RPMI7951 (cell line): ENCODE results near the gene RNF6. TPM values are rescaled to one million over a fixed set of nuclear protein-coding genes. Genes with fewer than 3 reads are reported as not detected.
A peak's percentile ranks its signal among the peaks of the same experiment; 100 is the strongest.

Experiments
- DNase-seq: peaks from one replicate; pipeline ENCODE4 v3.0.0-alpha.2; 2012; ENCODE audit warnings: low read depth
- total RNA-seq: library from RNA; depleted of rRNA; stranded (reverse); fragments of >200 nt; shearing (Covaris generic); gene quantifications from 2 replicates; pipeline ENCODE4 v1.2.3, GENCODE V29; 2014

Gene RNF6
- total RNA-seq, 1 experiment from 2014 or later, result 36.2 TPM

- no peak for DNase-seq
These were observed 3.9 kb upstream of the RNF6 start for GRCh38 chr13:26225896-26226617.

- no peak for DNase-seq
These were observed 469 bp upstream of the RNF6 start for GRCh38 chr13:26222520-26223046.

- DNase-seq, result no peak
These were observed 754 bp downstream of the RNF6 start for GRCh38 chr13:26221399-26221720.

- DNase-seq, result peak; percentile 39
These were observed 1.5 kb downstream of the RNF6 start for GRCh38 chr13:26220575-26220974.

DNA sequence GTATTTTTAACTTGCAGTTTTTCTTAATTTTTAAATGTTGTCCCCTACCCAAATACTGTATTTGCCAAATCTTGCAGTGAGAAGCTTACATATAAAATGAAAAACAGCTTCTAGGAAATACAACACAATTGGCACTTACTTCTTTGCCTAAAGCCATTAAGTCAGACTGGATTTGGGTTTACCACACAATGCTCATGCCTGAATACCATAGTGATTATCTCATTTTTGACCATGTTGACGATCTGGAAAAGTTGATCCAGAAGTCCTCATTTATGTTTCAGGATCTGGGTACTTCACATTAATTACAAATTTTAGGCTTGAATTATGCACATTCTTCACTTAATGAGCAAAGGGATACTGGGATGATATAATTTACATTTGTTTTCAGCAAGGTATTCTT, 2.4 kb downstream of the RNF6 start:
- DNase-seq, result peak; percentile 30

- no peak for DNase-seq
These were observed 6.1 kb downstream of the RNF6 start for GRCh38 chr13:26216042-26216441.

- DNase-seq, result no peak
These were observed 8.1 kb downstream of the RNF6 start for GRCh38 chr13:26213982-26214381.

DNA sequence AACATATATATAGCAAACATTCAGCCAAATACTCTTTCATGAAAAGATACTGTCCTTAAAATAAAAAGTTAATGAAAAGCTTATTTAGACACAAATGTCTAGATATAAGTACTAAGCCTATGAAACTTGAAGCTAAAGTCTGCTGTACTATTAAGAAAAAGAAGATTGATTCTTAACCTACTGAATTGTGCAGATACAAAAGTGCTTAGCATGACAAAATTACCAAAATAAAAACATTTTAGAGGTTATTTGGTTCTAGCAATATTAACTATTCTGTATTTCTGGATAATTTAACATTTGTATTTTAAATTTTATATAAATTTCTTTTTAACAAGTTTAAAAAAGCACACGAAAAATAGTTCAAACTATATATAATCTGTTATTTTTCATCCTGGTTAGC, 8.8 kb downstream of the RNF6 start:
- DNase-seq, result no peak

DNA sequence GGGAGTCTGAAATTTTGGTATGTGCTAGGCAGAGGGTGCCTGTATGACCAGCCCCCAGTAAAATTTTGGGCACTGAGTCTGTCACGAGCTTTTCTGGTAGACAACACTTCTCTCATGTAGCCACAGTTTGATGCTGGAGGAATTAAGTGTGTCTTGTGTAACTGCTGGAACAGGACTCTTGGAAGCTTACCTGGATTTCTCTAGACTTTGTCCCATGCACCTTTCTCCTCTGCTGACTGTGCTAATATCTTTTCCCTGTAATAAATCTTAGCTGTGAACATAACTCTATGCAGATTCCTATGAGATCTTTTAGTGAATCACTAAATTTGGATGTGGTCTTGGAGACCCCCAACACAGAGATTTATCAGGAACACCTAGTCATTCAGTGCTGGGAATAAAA, 13.8 kb downstream of the RNF6 start:
- no peak for DNase-seq

- DNase-seq, result no peak
These were observed 19.6 kb downstream of the RNF6 start for GRCh38 chr13:26202365-26202972.

GRCh38 chr13:26200811-26201210, 21.3 kb downstream of the RNF6 start:
- no peak for DNase-seq

GRCh38 chr13:26198116-26198515, 24.0 kb downstream of the RNF6 start:
- DNase-seq, result no peak

- no peak for DNase-seq
These were observed 24.8 kb downstream of the RNF6 start for GRCh38 chr13:26197298-26197697.

DNA sequence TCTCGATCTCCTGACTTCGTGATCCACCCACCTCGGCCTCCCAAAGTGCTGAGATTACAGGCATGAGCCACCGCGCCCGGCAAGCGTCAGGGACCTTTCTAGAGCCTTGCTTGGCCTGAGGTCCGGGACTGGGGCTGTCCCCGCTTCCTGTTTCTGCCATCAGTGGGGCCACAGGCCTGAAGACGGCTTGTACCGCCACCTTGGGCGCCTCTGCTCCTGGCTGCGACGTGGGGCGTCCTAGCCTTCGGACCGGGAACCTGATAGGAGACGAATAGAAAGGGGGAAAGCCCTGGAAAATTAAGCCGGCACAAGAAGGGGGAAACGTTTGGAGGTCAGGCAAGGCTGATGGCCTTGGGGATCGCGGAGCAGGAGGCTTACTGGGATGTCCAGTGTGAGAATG, 35.1 kb downstream of the RNF6 start:
- no peak for DNase-seq

- peak; percentile 83 for DNase-seq
These were observed 35.8 kb downstream of the RNF6 start for GRCh38 chr13:26186118-26186870.

DNA sequence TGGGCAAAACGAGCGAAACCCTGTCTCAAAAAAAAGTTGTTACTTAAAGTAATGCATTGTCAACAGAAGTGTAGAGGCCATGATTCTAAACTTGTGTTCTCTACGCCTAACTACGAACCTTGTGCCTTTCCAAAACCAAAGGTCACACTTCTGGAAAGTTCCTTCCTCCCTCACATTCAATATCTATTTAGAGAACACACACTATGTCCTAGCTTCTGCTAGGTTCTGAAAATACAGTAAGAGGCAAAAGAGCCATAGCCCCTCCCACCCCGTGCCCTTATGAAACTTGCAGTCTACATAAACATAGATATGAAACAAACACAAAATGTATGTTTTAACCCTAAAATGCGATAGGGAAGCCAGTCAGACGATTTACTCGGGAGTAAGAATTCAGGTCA, 36.4 kb downstream of the RNF6 start:
- DNase-seq, result no peak

DNA sequence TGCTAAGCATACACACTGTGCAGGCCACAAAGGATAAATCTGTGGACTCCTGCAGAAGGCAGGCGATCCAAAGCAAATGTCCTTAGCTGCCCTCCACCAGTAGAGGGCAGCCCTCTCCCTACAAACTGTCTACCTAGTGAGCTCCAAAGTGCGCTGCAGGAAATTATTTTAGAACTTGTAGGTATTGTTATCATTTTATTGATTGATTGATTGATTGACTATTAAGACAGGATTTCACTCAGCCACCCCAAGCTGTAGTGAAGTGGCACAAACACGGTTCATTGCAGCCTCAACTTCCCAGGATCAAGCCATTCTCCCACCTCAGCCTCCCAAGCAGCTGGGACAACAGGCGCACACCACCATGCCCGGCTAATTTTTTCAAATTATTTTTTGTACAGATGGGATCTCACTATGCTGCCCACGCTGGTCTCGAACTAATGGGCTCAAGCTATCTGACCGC, 37.3 kb downstream of the RNF6 start:
- DNase-seq, result peak; percentile 61

- DNase-seq, result no peak
These were observed 38.7 kb downstream of the RNF6 start for GRCh38 chr13:26183416-26183815.

GRCh38 chr13:26179344-26179743, 42.8 kb downstream of the RNF6 start:
- no peak for DNase-seq

GRCh38 chr13:26168835-26169234, 53.3 kb downstream of the RNF6 start:
- DNase-seq, result no peak

GRCh38 chr13:26168237-26168814, 53.8 kb downstream of the RNF6 start:
- DNase-seq, result peak; percentile 2

DNA sequence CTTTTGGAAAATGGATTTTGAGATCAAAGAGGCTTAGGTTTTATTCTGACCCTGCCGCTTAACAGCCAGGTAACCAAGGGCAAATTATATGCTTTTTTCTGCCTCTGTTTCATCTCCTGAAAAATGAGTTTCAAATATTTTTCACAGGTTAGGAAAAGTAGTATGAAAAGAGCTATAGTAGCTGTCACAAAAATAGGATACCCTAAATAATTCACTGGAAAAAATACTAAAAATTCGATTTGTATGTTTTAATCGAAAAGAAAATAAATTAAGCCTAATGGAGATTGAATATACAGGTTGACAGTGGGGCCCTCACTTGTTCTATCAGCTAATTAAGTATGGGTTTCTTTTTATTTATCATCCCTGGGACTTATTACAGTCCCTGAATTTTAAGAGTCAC, 58.3 kb downstream of the RNF6 start:
- no peak for DNase-seq
